Measurements from ENCODE around the gene SIX5. TPM values are rescaled to one million over a fixed set of nuclear protein-coding genes. Genes with fewer than 3 reads are reported as not detected.

SIX5 gene
- total and polyA plus RNA-seq, 9 of the 15 experiments (the other 6 are each of a cell fraction or from before 2014, with no cell fraction given), result 1.4 to 17.2 (median 7.4) TPM; not detected in 2

DNA sequence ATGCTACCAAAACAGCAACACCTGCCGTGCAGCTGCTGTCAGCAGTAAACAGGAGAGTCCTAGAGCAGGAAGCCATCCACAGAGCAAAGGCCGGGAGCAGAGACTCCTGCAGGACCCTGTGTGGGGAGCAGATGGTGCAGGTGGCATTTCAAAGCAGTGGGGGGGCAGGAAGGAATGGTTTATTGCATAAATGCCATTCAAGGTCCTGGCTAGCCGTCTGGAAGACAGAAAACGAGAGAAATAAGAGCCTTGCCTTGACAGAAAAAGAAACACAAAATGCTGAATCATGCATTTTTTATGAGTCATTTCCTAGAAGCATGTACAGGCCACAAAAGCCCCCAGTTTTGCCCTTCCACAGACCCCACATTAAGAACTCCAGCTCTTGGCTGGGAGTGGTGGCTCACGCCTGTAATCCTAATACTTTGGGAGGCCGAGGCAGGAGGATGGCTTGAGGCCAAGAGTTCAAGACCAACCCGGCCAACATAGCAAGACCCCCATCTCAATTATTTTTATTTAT, 40.6 kb upstream of the SIX5 start (continued):
- TF ChIP-seq, protein P1, sequence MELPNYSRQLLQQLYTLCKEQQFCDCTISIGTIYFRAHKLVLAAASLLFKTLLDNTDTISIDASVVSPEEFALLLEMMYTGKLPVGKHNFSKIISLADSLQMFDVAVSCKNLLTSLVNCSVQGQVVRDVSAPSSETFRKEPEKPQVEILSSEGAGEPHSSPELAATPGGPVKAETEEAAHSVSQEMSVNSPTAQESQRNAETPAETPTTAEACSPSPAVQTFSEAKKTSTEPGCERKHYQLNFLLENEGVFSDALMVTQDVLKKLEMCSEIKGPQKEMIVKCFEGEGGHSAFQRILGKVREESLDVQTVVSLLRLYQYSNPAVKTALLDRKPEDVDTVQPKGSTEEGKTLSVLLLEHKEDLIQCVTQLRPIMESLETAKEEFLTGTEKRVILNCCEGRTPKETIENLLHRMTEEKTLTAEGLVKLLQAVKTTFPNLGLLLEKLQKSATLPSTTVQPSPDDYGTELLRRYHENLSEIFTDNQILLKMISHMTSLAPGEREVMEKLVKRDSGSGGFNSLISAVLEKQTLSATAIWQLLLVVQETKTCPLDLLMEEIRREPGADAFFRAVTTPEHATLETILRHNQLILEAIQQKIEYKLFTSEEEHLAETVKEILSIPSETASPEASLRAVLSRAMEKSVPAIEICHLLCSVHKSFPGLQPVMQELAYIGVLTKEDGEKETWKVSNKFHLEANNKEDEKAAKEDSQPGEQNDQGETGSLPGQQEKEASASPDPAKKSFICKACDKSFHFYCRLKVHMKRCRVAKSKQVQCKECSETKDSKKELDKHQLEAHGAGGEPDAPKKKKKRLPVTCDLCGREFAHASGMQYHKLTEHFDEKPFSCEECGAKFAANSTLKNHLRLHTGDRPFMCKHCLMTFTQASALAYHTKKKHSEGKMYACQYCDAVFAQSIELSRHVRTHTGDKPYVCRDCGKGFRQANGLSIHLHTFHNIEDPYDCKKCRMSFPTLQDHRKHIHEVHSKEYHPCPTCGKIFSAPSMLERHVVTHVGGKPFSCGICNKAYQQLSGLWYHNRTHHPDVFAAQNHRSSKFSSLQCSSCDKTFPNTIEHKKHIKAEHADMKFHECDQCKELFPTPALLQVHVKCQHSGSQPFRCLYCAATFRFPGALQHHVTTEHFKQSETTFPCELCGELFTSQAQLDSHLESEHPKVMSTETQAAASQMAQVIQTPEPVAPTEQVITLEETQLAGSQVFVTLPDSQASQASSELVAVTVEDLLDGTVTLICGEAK (IDR thresholded peaks at IDR 0.05), result no peak
- TF ChIP-seq, protein P1 (CRISPR knock-in tag; IDR thresholded peaks at IDR 0.05), result no peak
- TF ChIP-seq SMAD4 (CRISPR knock-in tag; conservative IDR thresholded peaks at IDR 0.05) (0 out of 2 replicates have a peak, but pooled peaks have one; percentile 40), MAFG (tag; conservative IDR thresholded peaks at IDR 0.05) (peak; percentile 100), HNRNPK (IDR thresholded peaks at IDR 0.05; ENCODE audit: low read depth, low read length, poor library complexity, severe bottlenecking) (no peak), ZBTB12 (CRISPR knock-in tag; IDR thresholded peaks at IDR 0.05) (no peak), BCOR (IDR thresholded peaks at IDR 0.05) (peak; percentile 71)
